Stimulated activated CD4-positive, alpha-beta T cell treated with anti-CD3 and anti-CD28 coated beads, TNF-alpha, amount 100 ng/mL, for 1 hour (primary cell): ENCODE results near the gene UMODL1.

Experiments
- DNase-seq, 3 donors: peaks; one replicate each; pipeline ENCODE4 v3.0.0-alpha.2; 2020; ENCODE audit warnings: low read depth in 3 of 3, low spot score in 1 of 3

Gene UMODL1

GRCh38 chr21:42071146-42071737 lies at the start of gene UMODL1:
Gene UMODL1, plus strand, starts transcription at chr21:42071317. Its CDS starts 0 bp downstream, at chr21:42071317.
- no peak for DNase-seq

- DNase-seq = no peak
These were observed 49.6 kb upstream of the UMODL1 start for GRCh38 chr21:42021371-42022090.

- no peak for DNase-seq
These were observed 49.1 kb upstream of the UMODL1 start for GRCh38 chr21:42022091-42022430.

- DNase-seq = no peak
These were observed 48.2 kb upstream of the UMODL1 start for GRCh38 chr21:42022906-42023305.

- no peak for DNase-seq
These were observed 45.6 kb upstream of the UMODL1 start for GRCh38 chr21:42025376-42026081.

GRCh38 chr21:42026082-42026435 lies 45.1 kb upstream of the UMODL1 start:
- DNase-seq = no peak

- no peak for DNase-seq
These were observed 43.9 kb upstream of the UMODL1 start for GRCh38 chr21:42027085-42027821.

- DNase-seq = no peak
These were observed 43.0 kb upstream of the UMODL1 start for GRCh38 chr21:42027822-42028765.

- no peak for DNase-seq
These were observed 42.2 kb upstream of the UMODL1 start for GRCh38 chr21:42028766-42029425.

- no peak for DNase-seq
These were observed 40.8 kb upstream of the UMODL1 start for GRCh38 chr21:42030311-42030710.

GRCh38 chr21:42031241-42031640 lies 39.9 kb upstream of the UMODL1 start:
- no peak for DNase-seq

- no peak for DNase-seq
These were observed 39.3 kb upstream of the UMODL1 start for GRCh38 chr21:42031816-42032215.

GRCh38 chr21:42032266-42032665 lies 38.9 kb upstream of the UMODL1 start:
- DNase-seq = no peak

GRCh38 chr21:42032968-42033367 lies 38.1 kb upstream of the UMODL1 start:
- DNase-seq = no peak

- no peak for DNase-seq
These were observed 34.8 kb upstream of the UMODL1 start for GRCh38 chr21:42036313-42036712.

- DNase-seq = no peak
These were observed 33.6 kb upstream of the UMODL1 start for GRCh38 chr21:42037516-42037915.

GRCh38 chr21:42037943-42038342 lies 33.2 kb upstream of the UMODL1 start:
- no peak for DNase-seq

- no peak for DNase-seq
These were observed 32.7 kb upstream of the UMODL1 start for GRCh38 chr21:42038393-42038792.

GRCh38 chr21:42038826-42039425 lies 32.2 kb upstream of the UMODL1 start:
- DNase-seq = no peak

- no peak for DNase-seq
These were observed 31.6 kb upstream of the UMODL1 start for GRCh38 chr21:42039470-42039901.
